A549 treated with RU486 at 1 μM for 4 hours (cell line): ENCODE measurements around the gene VPS13A. TPM values are rescaled to one million over a fixed set of nuclear protein-coding genes. Genes with fewer than 3 reads are reported as not detected.

Experiments used
- total RNA-seq: library from RNA; stranded (reverse); fragments of 200-300 nt; extraction: Qiagen RNA extraction; gene quantifications from 5 replicates; pipeline ENCODE4 v1.2.3, GENCODE V29; 2022; ENCODE audit warnings: low read depth

The VPS13A gene
- total RNA-seq, result 4.6 to 11.5 TPM (median 10.9 TPM) in 5 replicates

DNA sequence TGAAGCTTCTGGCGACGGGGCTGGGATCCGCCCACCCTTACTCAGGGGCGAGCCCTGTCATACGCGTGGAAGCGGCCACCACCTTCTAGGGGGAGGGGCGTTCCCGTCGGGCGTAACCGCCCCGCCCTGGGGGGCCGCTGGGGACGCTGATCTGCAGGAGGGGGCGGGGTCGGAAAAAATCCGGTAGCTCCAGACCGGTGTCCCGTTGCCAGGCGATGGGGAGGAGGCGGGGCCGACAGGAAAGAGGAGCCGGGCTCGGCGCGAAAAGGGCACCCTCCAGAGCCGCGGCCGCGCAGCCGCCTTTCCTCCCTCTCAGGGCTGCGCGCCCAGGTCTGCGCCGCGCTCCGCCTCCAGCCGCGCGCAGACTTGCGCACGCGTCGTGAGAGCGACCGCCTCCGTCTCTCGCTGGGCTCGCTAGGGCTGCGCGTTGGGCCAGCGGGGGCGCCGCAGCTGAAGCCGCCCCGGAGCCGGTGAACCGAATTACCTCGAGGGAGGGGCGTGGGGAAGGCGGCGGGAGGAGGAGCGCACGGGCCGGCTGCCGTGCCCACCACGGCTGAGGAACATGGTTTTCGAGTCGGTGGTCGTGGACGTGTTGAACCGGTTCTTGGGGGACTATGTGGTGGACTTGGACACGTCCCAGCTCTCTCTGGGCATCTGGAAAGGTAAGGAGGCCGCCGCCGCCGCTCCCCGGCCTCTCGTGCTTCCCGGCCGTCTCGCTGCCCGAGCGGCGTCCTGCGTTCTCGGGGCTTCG, at the start of gene VPS13A:
TSS of gene VPS13A (plus strand) at position 392 of the 751 bp plus-strand sequence. CDS start at position 563, 171 bp downstream.

Other genes with a start within 250 kb of the VPS13A start
- not detected in 5 replicates for gene FOXB2, start 157.9 kb upstream of the VPS13A start, total RNA-seq